Spleen (tissue), 11 donors: ENCODE measurements around the gene SLC26A6. TPM values are rescaled to one million over a fixed set of nuclear protein-coding genes. Genes with fewer than 3 reads are reported as not detected.

Experiments
- DNase-seq: peaks from one replicate; pipeline ENCODE4 v3.0.0-alpha.2; 2020
- H3K27ac ChIP-seq, 8 donors: fragments of 200-600 bp; sonication (generic) in 7 of 8; 1 replicate in 4 of 8; 2 replicates in 4 of 8; pipeline versions ENCODE4 v1.5.0 to v1.8.0; 2016 to 2021; ENCODE audit warnings: inconsistent platforms in 4 of 8, mild to moderate bottlenecking in 4 of 8, moderate library complexity in 1 of 8
- H3K27me3 ChIP-seq, 7 donors: fragments of 200-600 bp; sonication (generic) in 6 of 7; replicated peaks in 1 of 7; 1 replicate in 4 of 7; 2 replicates in 3 of 7; pipeline versions ENCODE4 v1.5.0 to v1.8.0; 2016 to 2021; ENCODE audit warnings: inconsistent platforms in 3 of 7, mild to moderate bottlenecking in 1 of 7
- H3K36me3 ChIP-seq, 6 donors: fragments of 200-600 bp; sonication (generic) in 5 of 6; 1 replicate in 4 of 6; 2 replicates in 2 of 6; pipeline versions ENCODE4 v1.5.0 to v1.8.0; 2016 to 2021; ENCODE audit warnings: inconsistent platforms in 2 of 6
- H3K4me1 ChIP-seq, 6 donors: fragments of 200-600 bp; sonication (generic) in 5 of 6; 1 replicate in 3 of 6; 2 replicates in 3 of 6; pipeline versions ENCODE4 v1.5.0 to v1.8.0; 2016 to 2021; ENCODE audit warnings: inconsistent platforms in 3 of 6
- H3K4me3 ChIP-seq, 8 donors: fragments of 200-600 bp; sonication (generic) in 7 of 8; 1 replicate in 4 of 8; 2 replicates in 4 of 8; pipeline versions ENCODE4 v1.5.0 to v1.8.0; 2016 to 2021; ENCODE audit warnings: inconsistent platforms in 4 of 8, mild to moderate bottlenecking in 4 of 8, moderate library complexity in 2 of 8
- H3K9me3 ChIP-seq, 8 donors: fragments of 200-600 bp; sonication (generic) in 7 of 8; 1 replicate in 4 of 8; 2 replicates in 4 of 8; pipeline versions ENCODE4 v1.5.0 to v1.8.0; 2016 to 2021; ENCODE audit warnings: inconsistent platforms in 4 of 8
- POLR2A ChIP-seq, 3 donors: fragments of 450-650 bp; IDR thresholded peaks; one replicate each; pipeline ENCODE4 v1.5.1; 2017; ENCODE audit warnings: antibody characterized with exemption in 3 of 3, mild to moderate bottlenecking in 1 of 3
- POLR2AphosphoS5 ChIP-seq, 3 donors: sonication (generic); formaldehyde crosslinking; IDR thresholded peaks; one replicate each; pipeline ENCODE4 v1.5.1; 2017; ENCODE audit warnings: antibody characterized with exemption in 3 of 3
- WGBS, 5 donors: extraction: QIAGEN DNeasy Blood & Tissue Kit in 3 of 5; methylation state at CpG; one replicate each; pipeline versions ENCODE4 v1.1.5 to v1.1.7; 2013 to 2018; 5-methylcytosine and 5-hydroxymethylcytosine counted together
- intact Hi-C: fragments of 100-400 bp; cut with DNase I; formaldehyde crosslinking; loops from one replicate; pipeline ENCODE4 v1.15.0; 2023; ENCODE audit warnings: low total_unique reads
- polyA plus RNA-seq, 3 donors: library from polyadenylated mRNA; stranded (reverse); fragments of 200-250 nt; gene quantifications; one replicate each; pipeline ENCODE4 v1.2.1, GENCODE V29; 2013
- total RNA-seq, 7 donors: library from RNA; depleted of rRNA in 3 of 7; stranded (reverse); fragments of >200 nt in 3 of 7; fragmentation: NEBNext Ultra II Directional in 4 of 7; extraction: Animal tissue kit (Norgen Biotek cat#: 25700) in 4 of 7; gene quantifications; one replicate each; pipeline versions ENCODE4 v1.1.0 to v1.2.1, GENCODE V29; 2016 to 2021
- TF ChIP-seq, protein P1 (sequence below), 11 experiments: fragments of 200-600 bp in 7 of 11; fragments of 450-650 bp in 4 of 11; sonication (generic) in 4 of 11; IDR thresholded peaks in 8 of 11; conservative IDR thresholded peaks in 3 of 11; 1 replicate in 7 of 11; 2 replicates in 4 of 11; pipeline versions ENCODE4 v1.4.0 to v1.8.0; 2016 to 2021; ENCODE audit warnings: antibody characterized with exemption in 11 of 11, inconsistent platforms in 4 of 11, mild to moderate bottlenecking in 1 of 11
- donor health status: healthy with polysubstance abuse.
- donor health status: DM: no; HTN: no; CAD: no; lungs with moderate emphysema.
- donor health status: DM: no; HTN: no; CAD: no.
- donor health status: Bipolar disorder and iron deficiency.
- donor health status: healthy.
- donor health status: DM: no; HTN: no; CAD: no.
- donor health status: DM: yes; HTN: yes; CAD: no.

Gene SLC26A6
- total and polyA plus RNA-seq, 10 donors, result 8.5 to 59.7 (median 22.1) TPM

- H3K4me1 ChIP-seq, result peaks cover 0 to 12% (median 4%) of the 10 kb centered on the region in 6 donors
- no peak for DNase-seq
- H3K9me3 ChIP-seq, result no peaks in the 10 kb centered on the region
- TF ChIP-seq POLR2A (IDR thresholded peaks at IDR 0.05), result no peak
- no peak for TF ChIP-seq POLR2AphosphoS5 (IDR thresholded peaks at IDR 0.05)
- TF ChIP-seq, protein P1, sequence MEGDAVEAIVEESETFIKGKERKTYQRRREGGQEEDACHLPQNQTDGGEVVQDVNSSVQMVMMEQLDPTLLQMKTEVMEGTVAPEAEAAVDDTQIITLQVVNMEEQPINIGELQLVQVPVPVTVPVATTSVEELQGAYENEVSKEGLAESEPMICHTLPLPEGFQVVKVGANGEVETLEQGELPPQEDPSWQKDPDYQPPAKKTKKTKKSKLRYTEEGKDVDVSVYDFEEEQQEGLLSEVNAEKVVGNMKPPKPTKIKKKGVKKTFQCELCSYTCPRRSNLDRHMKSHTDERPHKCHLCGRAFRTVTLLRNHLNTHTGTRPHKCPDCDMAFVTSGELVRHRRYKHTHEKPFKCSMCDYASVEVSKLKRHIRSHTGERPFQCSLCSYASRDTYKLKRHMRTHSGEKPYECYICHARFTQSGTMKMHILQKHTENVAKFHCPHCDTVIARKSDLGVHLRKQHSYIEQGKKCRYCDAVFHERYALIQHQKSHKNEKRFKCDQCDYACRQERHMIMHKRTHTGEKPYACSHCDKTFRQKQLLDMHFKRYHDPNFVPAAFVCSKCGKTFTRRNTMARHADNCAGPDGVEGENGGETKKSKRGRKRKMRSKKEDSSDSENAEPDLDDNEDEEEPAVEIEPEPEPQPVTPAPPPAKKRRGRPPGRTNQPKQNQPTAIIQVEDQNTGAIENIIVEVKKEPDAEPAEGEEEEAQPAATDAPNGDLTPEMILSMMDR (IDR thresholded peaks at IDR 0.05 in 8 of 11, conservative IDR thresholded peaks at IDR 0.05 in 3 of 11), result no peak
- no peaks in the 10 kb centered on the region for H3K27me3 ChIP-seq
- intact Hi-C loops, result no loop called here
- H3K36me3 ChIP-seq, result peaks cover 0 to 83% (median 14%) of the 10 kb centered on the region in 6 donors
- 90 to 97% (median 94%) methylated on average over 9 of the region's 9 CpGs for WGBS, 5 donors
- no peak overlapping the region for H3K4me3 ChIP-seq
- no peak overlapping the region for H3K27ac ChIP-seq
These were observed 39.2 kb upstream of the SLC26A6 start for GRCh38 chr3:48674505-48674904.

- no peak overlapping the region for H3K4me3 ChIP-seq
- 32 to 62% (median 57%) methylated on average over 1 of the region's 1 CpG for WGBS, 5 donors
- intact Hi-C loops, result no loop called here
These were observed 37.3 kb upstream of the SLC26A6 start for GRCh38 chr3:48672522-48672921.

DNA sequence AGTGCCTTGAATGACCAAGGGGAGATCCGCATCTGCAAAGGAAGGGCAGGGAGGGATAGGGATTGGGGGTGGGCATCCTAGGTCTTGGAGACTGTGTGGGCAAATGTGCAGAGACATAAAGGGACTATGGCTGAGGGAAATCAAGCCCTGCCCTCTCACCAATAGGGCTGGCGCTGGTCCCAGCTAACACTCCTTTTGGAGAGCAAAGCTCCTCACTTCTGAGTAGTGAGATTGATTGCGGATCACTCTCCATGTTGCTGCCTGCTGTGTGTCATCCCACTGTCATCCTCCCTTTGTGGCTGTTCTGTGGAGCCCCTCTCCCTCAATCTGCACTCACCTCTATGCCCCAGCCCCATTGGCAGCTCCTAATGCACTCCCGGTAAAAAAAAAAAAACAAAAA, 29.7 kb upstream of the SLC26A6 start:
- no peak for TF ChIP-seq POLR2AphosphoS5 (IDR thresholded peaks at IDR 0.05)
- TF ChIP-seq, protein P1 (IDR thresholded peaks at IDR 0.05 in 8 of 11, conservative IDR thresholded peaks at IDR 0.05 in 3 of 11), result no peak
- no peak for TF ChIP-seq POLR2A (IDR thresholded peaks at IDR 0.05)
- Histone ChIP-seq H3K4me1 (peaks cover 18 to 35% (median 31%) of the 10 kb centered on the region in 6 donors), H3K4me3 (no peak overlapping the region), H3K27me3 (peaks cover 0 to 50% (median 37%) of the 10 kb centered on the region in 7 donors), H3K27ac (no peak overlapping the region), H3K36me3 (no peaks in the 10 kb centered on the region), H3K9me3 (no peaks in the 10 kb centered on the region)
- WGBS, 5 donors, result 88 to 94% (median 91%) methylated on average over 4 of the region's 4 CpGs
- no peak for DNase-seq
- intact Hi-C loops, result no loop called here

More at GRCh38 chr3:48672522-48672921, 37.3 kb upstream of the SLC26A6 start:
- TF ChIP-seq POLR2AphosphoS5 (IDR thresholded peaks at IDR 0.05) (no peak), POLR2A (IDR thresholded peaks at IDR 0.05) (no peak)
- TF ChIP-seq, protein P1 (IDR thresholded peaks at IDR 0.05 in 8 of 11, conservative IDR thresholded peaks at IDR 0.05 in 3 of 11), result no peak
- H3K27ac ChIP-seq, result no peak overlapping the region
- H3K27me3 ChIP-seq, result no peaks in the 10 kb centered on the region
- H3K9me3 ChIP-seq, result no peaks in the 10 kb centered on the region
- H3K36me3 ChIP-seq, result peaks cover 0 to 63% (median 0%) of the 10 kb centered on the region in 6 donors
- H3K4me1 ChIP-seq, result peaks cover 0 to 9% (median 0%) of the 10 kb centered on the region in 6 donors
- DNase-seq, result no peak

- peak overlapping the region in 3 of 8 donors; percentile 48 to 80 (median 49) for H3K4me3 ChIP-seq
- TF ChIP-seq, protein P1 (IDR thresholded peaks at IDR 0.05 in 8 of 11, conservative IDR thresholded peaks at IDR 0.05 in 3 of 11), result peak in 4 of 11 experiments; percentile 3 to 45 (median 22)
- TF ChIP-seq POLR2A (IDR thresholded peaks at IDR 0.05), result no peak
- no peak for TF ChIP-seq POLR2AphosphoS5 (IDR thresholded peaks at IDR 0.05)
- H3K27me3 ChIP-seq, result peaks cover 0 to 56% (median 37%) of the 10 kb centered on the region in 7 donors
- peak overlapping the region in 1 of 8 donors; percentile 32 for H3K27ac ChIP-seq
- no peaks in the 10 kb centered on the region for H3K9me3 ChIP-seq
- peaks cover 18 to 35% (median 31%) of the 10 kb centered on the region in 6 donors for H3K4me1 ChIP-seq
- WGBS, 5 donors, result 59 to 86% (median 65%) methylated on average over 6 to 11 of the region's 11 CpGs
- intact Hi-C loops, result no loop called here
- no peak for DNase-seq
- no peaks in the 10 kb centered on the region for H3K36me3 ChIP-seq
These were observed 29.0 kb upstream of the SLC26A6 start for GRCh38 chr3:48664313-48664644.
